HFFc6 (cell line): ENCODE results near the gene CFAP43. TPM values are rescaled to one million over a fixed set of nuclear protein-coding genes. Genes with fewer than 3 reads are reported as not detected.

Source experiments
- DNase-seq: peaks from one replicate; pipeline ENCODE4 v3.0.0-alpha.2; 2018
- H3K27ac Mint-ChIP-seq: 2 replicates; pipeline ENCODE4 v1.8.0; 2020; ENCODE audit warnings: mild to moderate bottlenecking, mixed read lengths
- H3K27me3 Mint-ChIP-seq: 2 replicates; pipeline ENCODE4 v1.8.0; 2021; ENCODE audit warnings: mild to moderate bottlenecking, moderate library complexity, mixed read lengths; ENCODE audit not compliant: insufficient read depth
- H3K36me3 Mint-ChIP-seq: 2 replicates; pipeline ENCODE4 v1.8.0; 2021; ENCODE audit warnings: low read depth, mixed read lengths
- H3K4me1 Mint-ChIP-seq: 2 replicates; pipeline ENCODE4 v1.8.0; 2020; ENCODE audit warnings: low read depth, mixed read lengths
- H3K4me3 Mint-ChIP-seq: 2 replicates; pipeline ENCODE4 v1.8.0; 2020; ENCODE audit warnings: mild to moderate bottlenecking, moderate library complexity, mixed read lengths
- H3K9me3 Mint-ChIP-seq: 2 replicates; pipeline ENCODE4 v1.8.0; 2020; ENCODE audit warnings: mild to moderate bottlenecking, mixed read lengths
- microRNA-seq: library from miRNA; unstranded; fragments of <30 nt; microRNA quantifications from one replicate; pipeline ENCODE4, GENCODE V29; 2019
- total RNA-seq, 6 experiments: library from RNA; stranded (reverse); fragmentation: NEBNext Ultra II Directional; extraction: Animal tissue kit (Norgen Biotek cat#: 25700); gene quantifications; 2 replicates in 1 of 6; 3 replicates in 5 of 6; pipeline ENCODE4 v1.2.3, GENCODE V29; 2021
- TF ChIP-seq, protein P1 (sequence below): fragments of 200-600 bp; sonication (generic); IDR thresholded peaks from 2 replicates; pipeline ENCODE4 v1.5.0; 2021; ENCODE audit warnings: antibody characterized with exemption, mild to moderate bottlenecking

The CFAP43 gene
- total RNA-seq, 6 experiments from 2014 or later: 0.14 TPM; not detected in 5

DNA sequence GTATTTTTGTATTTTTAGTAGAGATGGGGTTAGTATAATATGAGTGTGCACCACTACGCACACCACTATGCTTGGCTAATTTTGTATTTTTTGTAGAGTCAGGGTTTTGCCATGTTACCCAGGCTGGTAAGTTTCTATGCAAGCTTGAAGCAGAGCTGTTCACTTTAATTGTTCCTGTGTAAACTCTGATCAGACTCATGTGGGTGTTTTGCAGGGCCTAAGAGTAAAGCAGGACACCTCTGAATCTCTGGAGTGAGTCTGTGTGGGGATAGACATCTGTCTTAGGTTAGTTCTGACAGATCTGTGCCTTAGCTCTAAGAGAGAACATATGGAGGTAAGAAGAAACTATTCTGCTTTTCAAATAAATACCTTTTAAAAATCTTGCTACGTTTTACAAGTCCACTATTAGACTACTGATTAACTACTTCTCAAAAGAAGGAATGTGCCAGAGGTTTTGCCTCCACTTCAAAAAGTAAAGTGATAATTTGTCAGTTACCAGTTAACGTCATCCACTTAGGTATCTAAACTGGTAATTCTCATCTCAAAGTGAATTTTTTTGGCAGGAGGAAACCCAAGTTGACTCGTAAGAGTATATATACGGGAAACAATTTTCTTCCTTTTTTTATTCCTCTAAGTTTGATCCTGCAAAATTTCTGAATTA, 147.6 kb downstream of the CFAP43 start:
- TF ChIP-seq, protein P1, sequence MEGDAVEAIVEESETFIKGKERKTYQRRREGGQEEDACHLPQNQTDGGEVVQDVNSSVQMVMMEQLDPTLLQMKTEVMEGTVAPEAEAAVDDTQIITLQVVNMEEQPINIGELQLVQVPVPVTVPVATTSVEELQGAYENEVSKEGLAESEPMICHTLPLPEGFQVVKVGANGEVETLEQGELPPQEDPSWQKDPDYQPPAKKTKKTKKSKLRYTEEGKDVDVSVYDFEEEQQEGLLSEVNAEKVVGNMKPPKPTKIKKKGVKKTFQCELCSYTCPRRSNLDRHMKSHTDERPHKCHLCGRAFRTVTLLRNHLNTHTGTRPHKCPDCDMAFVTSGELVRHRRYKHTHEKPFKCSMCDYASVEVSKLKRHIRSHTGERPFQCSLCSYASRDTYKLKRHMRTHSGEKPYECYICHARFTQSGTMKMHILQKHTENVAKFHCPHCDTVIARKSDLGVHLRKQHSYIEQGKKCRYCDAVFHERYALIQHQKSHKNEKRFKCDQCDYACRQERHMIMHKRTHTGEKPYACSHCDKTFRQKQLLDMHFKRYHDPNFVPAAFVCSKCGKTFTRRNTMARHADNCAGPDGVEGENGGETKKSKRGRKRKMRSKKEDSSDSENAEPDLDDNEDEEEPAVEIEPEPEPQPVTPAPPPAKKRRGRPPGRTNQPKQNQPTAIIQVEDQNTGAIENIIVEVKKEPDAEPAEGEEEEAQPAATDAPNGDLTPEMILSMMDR: no peak
- Mint-ChIP-seq H3K4me3 (no peak overlapping the region), H3K9me3 (no peaks in the 10 kb centered on the region)

GRCh38 chr10:104081998-104082397, 150.2 kb downstream of the CFAP43 start:
- Mint-ChIP-seq H3K27me3 (peaks cover 3% of the 10 kb centered on the region; the same call in 1 of the 2 replicates), H3K9me3 (no peaks in the 10 kb centered on the region), H3K36me3 (no peaks in the 10 kb centered on the region), H3K4me1 (0 out of 2 replicates have a peak, but pooled peaks cover 5% of the 10 kb centered on the region), H3K4me3 (no peak overlapping the region), H3K27ac (no peak overlapping the region)
- no peak for DNase-seq
- TF ChIP-seq, protein P1: no peak

More for the DNA sequence above, 147.6 kb downstream of the CFAP43 start:
- H3K27me3 Mint-ChIP-seq: no peaks in the 10 kb centered on the region; the same call in 1 of the 2 replicates
- peaks cover 10% of the 10 kb centered on the region; the same call in 1 of the 2 replicates for H3K4me1 Mint-ChIP-seq
- H3K27ac Mint-ChIP-seq: no peak overlapping the region
- H3K36me3 Mint-ChIP-seq: no peaks in the 10 kb centered on the region
- no peak for DNase-seq

DNA sequence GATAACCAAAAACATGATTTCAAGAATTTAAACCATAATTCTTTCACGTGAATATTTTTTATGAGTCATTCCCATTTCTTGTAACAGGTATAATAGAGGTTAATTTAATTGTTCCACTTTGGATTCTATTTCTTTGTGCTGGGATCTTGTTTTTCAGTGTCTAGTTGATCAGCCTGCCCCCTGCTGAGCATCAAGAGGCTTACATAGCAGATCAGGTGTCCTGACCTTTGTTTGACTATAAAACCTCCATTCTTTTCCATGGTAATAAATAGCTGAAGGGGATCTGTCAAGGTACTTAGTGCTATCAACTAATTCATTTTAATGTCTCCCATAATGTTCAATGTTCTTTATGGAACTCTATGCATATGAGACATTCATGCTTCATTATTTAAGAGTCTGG, 151.4 kb downstream of the CFAP43 start:
- Mint-ChIP-seq H3K36me3 (no peaks in the 10 kb centered on the region), H3K4me3 (no peak overlapping the region), H3K9me3 (no peaks in the 10 kb centered on the region), H3K4me1 (no peaks in the 10 kb centered on the region), H3K27me3 (peaks cover 3% of the 10 kb centered on the region; the same call in 1 of the 2 replicates), H3K27ac (no peak overlapping the region)
- DNase-seq: peak; percentile 10
- TF ChIP-seq, protein P1: peak; percentile 73

Small RNA genes within 50 kb of the gene (microRNA-seq; reads per million reads assigned to microRNA genes)
- gene MIR4482 (not detected), gene MIR609 (not detected)

Other genes with a start within 250 kb of the CFAP43 start
- gene COL17A1, start 146.5 kb downstream of the CFAP43 start, total RNA-seq: 1 to 10 TPM in 2 of 6 experiments, under 1 TPM in 4; 0.23 to 1.5 (median 0.66) TPM
- 1 to 10 TPM; 4.4 to 6.5 (median 5.7) TPM for gene SFR1, start 110.2 kb downstream of the CFAP43 start, total RNA-seq
- gene GSTO1, start 22.5 kb upstream of the CFAP43 start, total RNA-seq: 100 to 1,000 TPM; 213 to 242 (median 224) TPM
- 10 to 100 TPM in 4 of 6 experiments, 1 to 10 TPM in 2; 2.5 to 15.0 (median 12.3) TPM for gene GSTO2, start 36.8 kb upstream of the CFAP43 start, total RNA-seq
- gene ITPRIP, start 106.1 kb upstream of the CFAP43 start, total RNA-seq: 10 to 100 TPM; 23.9 to 34.7 (median 29.7) TPM
- 1 to 10 TPM in 1 of 6 experiments, under 1 TPM in 5; 0.35 to 1.1 (median 0.41) TPM for gene CFAP58, start 121.5 kb upstream of the CFAP43 start, total RNA-seq